GM12878 (cell line): ENCODE results near the gene MCUB. TPM values are rescaled to one million over a fixed set of nuclear protein-coding genes. Genes with fewer than 3 reads are reported as not detected.

ENCODE experiments used
- ATAC-seq: fragments of 200-7000 bp; cut with Tn5 transposase; 3 replicates; pipeline ENCODE4 v1.9.1; 2020; ENCODE audit warnings: mild to moderate bottlenecking, moderate library complexity
- BruUV-seq: library from RNA; stranded (reverse); fragments of 400-500 nt; replicated peaks from 2 replicates; lab custom pipeline; 2021; lab: Mats Ljungman, UMichigan
- CTCF ChIA-PET: fragments of 300-600 bp; sonication (Branson Sonifier 250); formaldehyde crosslinking; extraction: SDS; loops from one replicate; lab custom pipeline; 2021; ENCODE audit warnings: inconsistent platforms; lab: Yijun Ruan, JAX
- POLR2A ChIA-PET: fragments of 350-600 bp; formaldehyde crosslinking; extraction: SDS; loops from one replicate; lab custom pipeline; 2021; ENCODE audit warnings: inconsistent platforms; lab: Charles Lee
- RAD21 ChIA-PET: fragments of 300-600 bp; sonication (Branson Sonifier 250); formaldehyde crosslinking; loops from one replicate; lab custom pipeline; 2023; ENCODE audit warnings: antibody characterized with exemption; ENCODE audit not compliant: unreplicated experiment; lab: Charles Lee
- SMC1A ChIA-PET: fragments of 300-600 bp; sonication (Branson Sonifier 250); formaldehyde crosslinking; loops from one replicate; lab custom pipeline; 2023; ENCODE audit not compliant: unreplicated experiment, uncharacterized antibody; lab: Charles Lee
- DNase-seq: peaks from one replicate; pipeline ENCODE4 v3.0.0-alpha.2; 2011; ENCODE audit warnings: low read depth, low spot score
- FAIRE-seq: peaks from 3 replicates; lab custom pipeline; 2011; peaks lifted over from hg19 to GRCh38; lab: Jason Lieb, UNC
- H2AFZ ChIP-seq: 2 replicates; pipeline ENCODE4 v1.6.0; 2011; ENCODE audit warnings: low read depth, low read length, control low read depth; ENCODE audit not compliant: control insufficient read depth
- H3K27ac ChIP-seq: 2 replicates; pipeline ENCODE4 v1.5.1; 2011; ENCODE audit warnings: control low read depth; ENCODE audit not compliant: control insufficient read depth, insufficient read depth
- H3K27me3 ChIP-seq, 2 experiments: replicated peaks in 1 of 2; 2 replicates each; pipeline versions ENCODE4 v1.6.0 to v1.6.1; 2011; ENCODE audit warnings: low read length in 1 of 2; ENCODE audit not compliant: control insufficient read depth in 2 of 2, insufficient read depth in 2 of 2
- H3K36me3 ChIP-seq, 2 experiments: 2 replicates each; pipeline ENCODE4 v1.5.1; 2011; ENCODE audit warnings: low read length in 1 of 2; ENCODE audit not compliant: control insufficient read depth in 2 of 2, insufficient read depth in 2 of 2
- H3K4me1 ChIP-seq: 2 replicates; pipeline ENCODE4 v1.6.1; 2011; ENCODE audit warnings: mild to moderate bottlenecking, low read length, moderate library complexity, mixed read lengths; ENCODE audit not compliant: control insufficient read depth, insufficient read depth
- H3K4me2 ChIP-seq: 2 replicates; pipeline ENCODE4 v1.6.0; 2011; ENCODE audit warnings: control low read depth; ENCODE audit not compliant: control insufficient read depth, insufficient read depth
- H3K4me3 ChIP-seq: fragments of 200-600 bp; sonication (generic); 2 replicates; pipeline ENCODE4 v1.5.1; 2016
- H3K79me2 ChIP-seq: 2 replicates; pipeline ENCODE4 v1.6.0; 2011; ENCODE audit warnings: low read length; ENCODE audit not compliant: control insufficient read depth, insufficient read depth
- H3K9ac ChIP-seq: 2 replicates; pipeline ENCODE4 v1.8.0; 2011; ENCODE audit warnings: low read length, control low read depth, mixed read lengths; ENCODE audit not compliant: control insufficient read depth, insufficient read depth
- H3K9me3 ChIP-seq: replicated peaks from 3 replicates; pipeline ENCODE4 v1.5.1; 2011; ENCODE audit warnings: mild to moderate bottlenecking, low read length; ENCODE audit not compliant: control insufficient read depth, insufficient read depth
- H4K20me1 ChIP-seq: 2 replicates; pipeline ENCODE4 v1.6.0; 2011; ENCODE audit not compliant: control insufficient read depth, insufficient read depth
- E4F1 ChIP-seq: fragments of 450-650 bp; IDR thresholded peaks from 2 replicates; pipeline ENCODE4 v1.6.1; 2018; ENCODE audit warnings: borderline replicate concordance, mild to moderate bottlenecking; ENCODE audit not compliant: partially characterized antibody
- KAT2A ChIP-seq: conservative IDR thresholded peaks from 2 replicates; pipeline ENCODE4 v1.6.1; 2011; ENCODE audit warnings: low read depth, low read length; ENCODE audit not compliant: control insufficient read depth
- NFIC ChIP-seq: IDR thresholded peaks from 2 replicates; pipeline ENCODE4 v1.6.1; 2012; ENCODE audit warnings: low read depth, mild to moderate bottlenecking, inconsistent platforms, low read length, moderate library complexity
- NFXL1 ChIP-seq: fragments of 450-650 bp; IDR thresholded peaks from 2 replicates; pipeline ENCODE4 v1.6.1; 2017; ENCODE audit warnings: antibody characterized with exemption, mild to moderate bottlenecking, borderline replicate concordance
- NFYA ChIP-seq: IDR thresholded peaks from 2 replicates; pipeline ENCODE4 v1.6.1; 2011; ENCODE audit warnings: low read depth, mild to moderate bottlenecking, low read length, improper control_type of control experiment, borderline replicate concordance
- PKNOX1 ChIP-seq: fragments of 450-650 bp; IDR thresholded peaks from 2 replicates; pipeline ENCODE4 v1.6.1; 2016; ENCODE audit warnings: mild to moderate bottlenecking
- POLR2A ChIP-seq: IDR thresholded peaks from 2 replicates; pipeline ENCODE4 v1.6.1; 2011; ENCODE audit warnings: low read depth, mild to moderate bottlenecking, low read length
- POLR2AphosphoS2 ChIP-seq: IDR thresholded peaks from 2 replicates; pipeline ENCODE4 v1.6.1; 2011; ENCODE audit warnings: low read depth, mild to moderate bottlenecking, low read length, improper control_type of control experiment, moderate library complexity
- SIX5 ChIP-seq: IDR thresholded peaks from 2 replicates; pipeline ENCODE4 v1.6.1; 2011; ENCODE audit warnings: mild to moderate bottlenecking, low read depth, low read length, moderate library complexity; ENCODE audit not compliant: severe bottlenecking
- SP1 ChIP-seq: IDR thresholded peaks from one replicate; pipeline ENCODE4 v1.6.1; 2011; ENCODE audit warnings: low read depth, low read length
- TCF3 ChIP-seq: IDR thresholded peaks from 2 replicates; pipeline ENCODE4 v1.6.1; 2012; ENCODE audit warnings: low read depth, mild to moderate bottlenecking, low read length, borderline replicate concordance; ENCODE audit not compliant: insufficient read depth
- ZNF207 ChIP-seq: fragments of 450-650 bp; IDR thresholded peaks from 2 replicates; pipeline ENCODE4 v1.6.1; 2014; ENCODE audit warnings: antibody characterized with exemption, mild to moderate bottlenecking, borderline replicate concordance
- ZNF592 ChIP-seq: fragments of 450-650 bp; IDR thresholded peaks from 2 replicates; pipeline ENCODE4 v1.6.1; 2017; ENCODE audit warnings: mild to moderate bottlenecking, moderate library complexity
- in situ Hi-C: fragments of 300-500 bp; cut with MboI; formaldehyde crosslinking; loops from 9 replicates; pipeline ENCODE4 v1.14.3; 2018; ENCODE audit warnings: mixed read lengths
- intact Hi-C: fragments of 100-400 bp; cut with micrococcal nuclease; formaldehyde crosslinking; loops from one replicate; pipeline ENCODE4 v1.14.2; 2022; ENCODE audit not compliant: unreplicated experiment
- polyA plus RNA-seq, 11 experiments: library from polyadenylated mRNA; depleted of rRNA in 4 of 11; unstranded in 6 of 11; stranded (reverse) in 5 of 11; fragments of >200 nt; fragmentation: Nextera tagmentation in 4 of 11; fragmentation: Illumina TruSeq in 1 of 11; extraction: Ambion mirVana in 4 of 11; extraction: Trizol in 1 of 11; gene quantifications; 1 replicate in 1 of 11; 2 replicates in 10 of 11; pipeline versions ENCODE4 v1.2.1 to v1.2.3, GENCODE V29; 2011 to 2016; ENCODE audit warnings: inconsistent platforms in 2 of 11, missing spikeins in 2 of 11, low read depth in 1 of 11
- total RNA-seq, 4 experiments: library from RNA; depleted of rRNA in 3 of 4; stranded (reverse); fragments of >200 nt in 3 of 4; fragmentation: Illumina TruSeq in 1 of 4; extraction: Trizol in 1 of 4; gene quantifications; 2 replicates each; pipeline versions ENCODE4 v1.2.1 to v1.2.3, GENCODE V29; 2013 to 2021

Gene MCUB
- total and polyA plus RNA-seq, 10 of the 15 experiments (the other 5 are each of a cell fraction or from before 2014, with no cell fraction given): 4.7 to 63.7 (median 39.4) TPM

GRCh38 chr4:109601336-109601735 is 41.3 kb downstream of the MCUB start (continued):
- TF ChIP-seq E4F1 (no peak), TCF3 (no peak)

- H3K27me3 ChIP-seq: no peaks in the 10 kb centered on the region
- in situ Hi-C loops: no loop called here
- FAIRE-seq (no peak), DNase-seq (no peak), ATAC-seq (no peak)
- no peak overlapping the region for H3K27ac ChIP-seq
- H3K4me1 ChIP-seq: no peaks in the 10 kb centered on the region
- intact Hi-C loops: no loop called here
- H3K4me2 ChIP-seq: no peak overlapping the region
- H2AFZ ChIP-seq: no peak overlapping the region
- no peaks in the 10 kb centered on the region for H4K20me1 ChIP-seq
- CTCF ChIA-PET: no interaction called here
- RAD21 ChIA-PET: no interaction called here
- POLR2A ChIA-PET: no interaction called here
- peaks cover 0 to 2% of the 10 kb centered on the region in 2 experiments; a peak in 2 of 4 replicates for H3K36me3 ChIP-seq
- H3K79me2 ChIP-seq: no peaks in the 10 kb centered on the region
- H3K9me3 ChIP-seq: peaks cover 4% of the 10 kb centered on the region
- SMC1A ChIA-PET: no interaction called here
- BruUV-seq: no TSS peak
- no peak overlapping the region for H3K4me3 ChIP-seq
- H3K9ac ChIP-seq: no peak overlapping the region
- no peak for TF ChIP-seq SP1
- no peak for TF ChIP-seq NFIC
- TF ChIP-seq NFXL1: no peak
- TF ChIP-seq SIX5: no peak
- TF ChIP-seq POLR2AphosphoS2: no peak
- TF ChIP-seq ZNF592: no peak
- no peak for TF ChIP-seq NFYA
- no peak for TF ChIP-seq KAT2A
- no peak for TF ChIP-seq POLR2A
- TF ChIP-seq PKNOX1: no peak
- no peak for TF ChIP-seq ZNF207
Measured at GRCh38 chr4:109607976-109608375, 47.9 kb downstream of the MCUB start.
